ENCODE data around the gene TANC2.

TANC2 gene

GRCh38 chr17:63015824-63016223, 49.8 kb downstream of the TANC2 start:
- DNase-seq: no peak
